ENCODE data around the gene NOTCH2. TPM values are rescaled to one million over a fixed set of nuclear protein-coding genes. Genes with fewer than 3 reads are reported as not detected.

NOTCH2 gene
- total RNA-seq, 1 experiment from 2014 or later: 53.7 TPM

DNA sequence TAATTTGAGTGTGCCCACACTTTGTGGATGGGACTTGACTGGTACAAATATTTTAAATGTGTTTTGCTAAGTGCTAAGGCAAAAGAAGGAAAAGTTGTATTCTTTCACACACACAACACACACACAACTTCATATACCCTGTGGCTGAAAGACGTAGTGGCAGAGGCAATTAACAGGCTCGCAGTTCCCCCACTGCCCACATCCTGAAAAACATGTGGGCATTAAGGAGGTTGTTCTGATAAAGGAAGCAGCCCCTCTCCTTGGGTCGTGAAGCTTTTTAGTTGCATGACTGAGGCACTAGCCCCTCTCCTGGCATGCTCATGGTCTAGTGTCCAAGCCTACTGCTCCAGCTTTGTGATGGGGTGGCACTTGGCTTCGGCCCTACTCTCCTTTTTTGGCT, 158.8 kb downstream of the NOTCH2 start:
- Histone ChIP-seq H2BK12ac (ENCODE audit: insufficient read length, low read depth, low read length) (no peak overlapping the region), H2BK15ac (ENCODE audit: low read depth, low read length) (no peak overlapping the region), H4K8ac (replicated peaks; ENCODE audit: insufficient read length, low read depth, low read length) (no peak overlapping the region), H3K9me3 (ENCODE audit: control insufficient read depth, low read depth, low read length) (no peaks in the 10 kb centered on the region), H4K91ac (ENCODE audit: insufficient read length, low read depth, low read length) (no peak overlapping the region), H3K4me2 (ENCODE audit: insufficient read depth, insufficient read length, low read length) (no peak overlapping the region), H3K4me1 (ENCODE audit: insufficient read depth, low read length) (no peaks in the 10 kb centered on the region; the same call in 1 of the 2 replicates), H3K79me2 (ENCODE audit: insufficient read depth, low read length) (no peaks in the 10 kb centered on the region), H2BK5ac (ENCODE audit: insufficient read length, low read length) (no peak overlapping the region), H4K5ac (ENCODE audit: insufficient read length, low read depth, low read length) (no peak overlapping the region), H3K18ac (ENCODE audit: insufficient read length, low read depth, low read length) (no peak overlapping the region), H3K27ac (ENCODE audit: insufficient read length, low read depth, low read length) (no peak overlapping the region), H3K9ac (ENCODE audit: extremely low read depth, insufficient read length, low read length) (no peak overlapping the region), H3K27me3 (ENCODE audit: insufficient read depth, low read length) (no peaks in the 10 kb centered on the region), H3K23ac (ENCODE audit: insufficient read length, low read depth, low read length) (no peak overlapping the region), H3K14ac (ENCODE audit: insufficient read depth, low read length) (no peak overlapping the region), H3T11ph (ENCODE audit: low read length) (no peak overlapping the region), H2BK20ac (ENCODE audit: low read depth, low read length, poor library complexity, severe bottlenecking) (no peak overlapping the region), H3K4ac (ENCODE audit: low read depth, low read length) (no peak overlapping the region), H3K56ac (ENCODE audit: insufficient read length, low read depth, low read length) (no peak overlapping the region), H3K23me2 (ENCODE audit: insufficient read length, low read depth, low read length, poor library complexity, severe bottlenecking) (no peaks in the 10 kb centered on the region), H2AK5ac (ENCODE audit: insufficient read length, low read length) (no peak overlapping the region), H2BK120ac (ENCODE audit: low read depth, low read length, poor library complexity, severe bottlenecking) (no peak overlapping the region), H2AFZ (ENCODE audit: low read length) (no peak overlapping the region), H4K20me1 (ENCODE audit: control insufficient read depth, insufficient read depth, insufficient read length) (no peaks in the 10 kb centered on the region), H3K79me1 (ENCODE audit: insufficient read depth, low read depth, low read length, poor library complexity, severe bottlenecking) (no peaks in the 10 kb centered on the region)
- no peak for TF ChIP-seq CTCF (conservative IDR thresholded peaks at IDR 0.05)
- no CpG with 5 or more reads among the region's 4 CpGs for WGBS (ENCODE audit: extremely low coverage, insufficient read length, low lambda C conversion rate)
- Mint-ChIP-seq H3K27me3 (ENCODE audit: low read depth) (peaks cover 3% of the 10 kb centered on the region; the same call in 1 of the 2 replicates), H3K9me3 (no peaks in the 10 kb centered on the region), H3K4me3 (no peak overlapping the region), H3K27ac (no peak overlapping the region), H3K4me1 (peaks cover 10 to 11% of the 10 kb centered on the region in 2 experiments), H3K36me3 (ENCODE audit: insufficient read depth in 1 of 3, low read depth in 3 of 3) (peaks cover 6 to 14% (median 7%) of the 10 kb centered on the region in 3 experiments; a peak in 6 of 7 replicates)
- no peak for DNase-seq
